Ishikawa (cell line): ENCODE measurements around the gene ACAN.

Experiments used
- TCF12 ChIP-seq: IDR thresholded peaks from 2 replicates; pipeline ENCODE4 v1.6.1; 2012; ENCODE audit warnings: low read depth
- ZBTB7A ChIP-seq: IDR thresholded peaks from 2 replicates; pipeline ENCODE4 v1.6.1; 2012; ENCODE audit warnings: low read depth

- no peak for TF ChIP-seq TCF12
- no peak for TF ChIP-seq ZBTB7A
Measured at GRCh38 chr15:88843334-88843733, 40.1 kb downstream of the ACAN start.
